NCI-H1417 treated with DMSO at 0.1 percent for 48 hours (cell line): Measurements from ENCODE around the gene FRK.
"Not testable (repeated sequence)": the region's sequence is repeated elsewhere in the genome, so short reads cannot be mapped to it uniquely, and the experiment has no call there.

Source experiments
- DNase-seq: peaks from one replicate; lab custom pipeline; 2025; lab: John Stamatoyannopoulos, UW

The FRK gene

DNA sequence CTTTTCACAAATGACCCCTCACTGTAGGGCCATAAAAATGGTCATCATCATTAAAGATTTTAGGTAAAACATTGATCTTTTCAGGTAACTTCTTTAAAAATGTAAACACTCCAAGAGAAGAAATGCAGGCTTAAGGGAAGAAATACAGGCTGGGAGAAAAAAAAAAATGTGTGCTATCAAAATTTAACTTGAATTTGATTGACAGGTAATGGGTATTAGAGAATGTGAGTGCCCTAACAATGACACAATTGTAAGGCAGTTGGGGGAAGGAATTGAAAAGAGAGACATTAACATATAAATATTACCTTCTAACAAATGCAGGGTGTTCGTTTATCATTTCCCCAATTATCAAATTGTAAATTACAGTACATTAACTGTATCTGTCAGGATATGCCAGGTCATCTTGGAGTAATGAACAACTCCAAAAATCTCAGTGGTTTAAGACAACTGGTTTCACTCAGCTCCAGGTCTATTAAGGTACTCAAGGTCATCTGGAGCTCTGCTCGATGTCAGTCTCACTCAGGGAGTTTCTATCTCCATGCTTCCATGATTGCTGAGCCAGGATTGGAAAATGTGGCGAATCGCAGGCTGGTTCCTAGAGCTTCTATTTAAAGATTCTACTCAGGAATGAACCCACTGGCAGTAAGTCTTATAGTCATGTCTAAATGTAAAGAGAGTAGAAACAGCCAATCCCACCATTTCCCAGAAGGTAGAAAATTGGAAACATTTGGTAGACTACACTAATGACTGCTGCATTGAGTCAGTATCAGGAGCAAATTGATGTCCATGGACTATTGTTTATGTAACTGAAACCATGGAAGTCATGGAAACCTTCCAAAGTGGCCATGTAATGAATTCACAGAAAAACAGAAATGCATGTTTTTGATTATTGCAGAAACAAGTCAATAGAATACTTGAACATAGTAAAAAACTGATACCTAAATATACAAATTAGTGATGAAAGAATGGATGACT lies 55.6 kb downstream of the FRK start:
- no peak for DNase-seq

- no peak for DNase-seq
Observed at GRCh38 chr6:116003668-116004067, 57.0 kb downstream of the FRK start.

- DNase-seq, result no peak
Observed at GRCh38 chr6:116002756-116003155, 57.9 kb downstream of the FRK start.

DNA sequence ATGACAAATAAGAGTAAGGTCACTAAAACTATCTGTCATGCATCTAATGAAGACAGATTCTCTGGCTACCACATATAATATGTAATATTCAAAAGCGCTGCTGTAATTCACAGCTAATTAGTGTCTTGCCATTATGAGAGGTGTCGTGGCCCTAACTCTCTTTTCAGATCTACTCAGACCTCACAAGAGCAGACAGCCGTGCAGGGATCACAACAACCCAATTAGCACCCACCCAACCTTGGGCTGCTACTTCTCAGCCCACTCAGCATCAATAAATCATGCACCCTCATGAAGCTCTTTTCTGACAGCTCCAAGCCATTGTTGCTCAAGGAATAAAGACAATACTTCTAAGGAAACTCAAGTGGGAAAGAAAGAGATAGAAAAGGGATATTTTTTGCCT lies 61.5 kb downstream of the FRK start:
- no peak for DNase-seq

- no peak for DNase-seq
Observed at GRCh38 chr6:115997990-115998585, 62.6 kb downstream of the FRK start.

DNA sequence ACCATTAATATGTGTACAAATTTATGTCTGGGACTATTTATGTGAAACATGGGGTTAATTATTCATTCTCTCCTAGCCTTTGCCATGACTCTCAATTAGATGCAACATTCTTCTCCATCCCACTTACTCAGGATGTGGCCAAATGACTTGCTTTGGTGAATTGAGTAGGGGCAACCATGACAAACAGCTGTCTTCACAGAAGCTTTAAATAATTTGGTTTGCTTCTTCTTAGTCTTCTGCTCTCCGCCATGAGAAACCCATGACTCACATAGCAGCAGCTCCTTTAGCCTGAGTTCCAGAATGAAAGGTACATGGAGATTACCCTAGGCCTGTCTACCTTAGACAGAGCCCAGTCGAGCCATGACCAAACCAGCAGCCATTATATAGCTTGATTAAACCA lies 74.7 kb downstream of the FRK start:
- DNase-seq, result no peak

GRCh38 chr6:115984809-115985208 lies 75.9 kb downstream of the FRK start:
- no peak for DNase-seq

- DNase-seq, result no peak
Observed at GRCh38 chr6:115983998-115984397, 76.7 kb downstream of the FRK start.

DNA sequence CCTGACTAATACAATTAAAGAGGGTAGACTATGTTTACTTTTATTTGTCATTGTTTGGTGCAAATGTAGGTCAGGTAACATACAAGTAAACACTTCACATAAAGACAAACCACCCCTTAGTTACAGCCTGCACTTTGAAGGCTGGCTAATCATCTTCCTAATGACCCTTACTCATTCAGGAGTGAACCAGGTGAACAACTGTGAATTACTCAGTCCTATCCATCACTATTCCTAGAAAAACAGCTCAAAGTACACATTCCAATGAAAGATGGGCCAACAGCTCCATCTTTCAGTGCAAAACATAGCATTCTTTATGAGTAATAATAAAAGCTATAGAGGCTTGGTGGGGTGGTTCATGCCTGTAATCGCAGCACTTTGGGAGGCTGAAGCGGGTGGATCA lies 78.2 kb downstream of the FRK start:
- DNase-seq, result no peak

DNA sequence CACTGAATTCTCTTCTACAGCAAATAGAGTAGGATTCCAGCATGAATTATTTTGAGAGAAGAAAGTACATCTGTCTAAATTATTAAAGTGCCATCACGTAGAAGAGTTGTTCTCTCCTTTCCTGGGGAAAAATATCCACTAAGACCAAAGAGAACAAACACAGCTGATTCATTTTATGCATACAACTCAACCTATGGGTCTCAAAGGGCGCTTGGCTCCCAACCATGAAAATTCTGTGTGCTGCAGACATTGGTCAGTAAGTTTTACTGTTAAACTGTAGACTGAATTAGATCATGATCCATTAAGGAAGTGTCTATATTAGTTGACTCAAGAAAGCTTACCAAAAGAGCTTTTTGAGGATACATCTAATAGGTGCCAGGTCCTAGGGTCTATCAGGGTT lies 83.5 kb downstream of the FRK start:
- no peak for DNase-seq

DNA sequence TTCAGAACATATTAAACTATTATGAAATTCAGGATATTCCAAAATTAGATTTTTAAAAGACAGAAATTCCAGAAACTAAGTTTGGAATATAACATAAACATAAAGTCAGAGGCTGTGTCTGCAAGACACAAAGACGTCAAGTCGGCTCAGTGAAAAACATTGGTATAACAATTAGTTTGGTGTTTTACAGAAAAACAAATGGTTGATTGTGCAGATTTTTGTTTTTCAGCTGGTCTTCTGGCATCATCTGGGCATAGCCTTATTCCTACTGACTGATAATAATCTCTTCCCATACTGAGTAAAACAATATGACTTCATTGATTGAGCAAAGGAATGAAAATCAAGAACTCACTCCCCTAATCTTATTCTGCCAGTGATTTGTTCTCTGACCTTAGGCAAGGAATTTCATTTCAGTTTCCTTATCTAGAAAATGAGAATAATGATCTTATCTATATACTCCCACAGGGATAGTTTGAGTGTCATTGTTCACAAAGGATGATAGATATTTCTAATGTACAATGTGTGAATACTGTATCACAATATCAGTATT lies 84.3 kb downstream of the FRK start:
- DNase-seq, result no peak

GRCh38 chr6:115972679-115973078 lies 88.0 kb downstream of the FRK start:
- no peak for DNase-seq

- DNase-seq, result no peak
Observed at GRCh38 chr6:115971785-115972184, 88.9 kb downstream of the FRK start.

GRCh38 chr6:115969930-115970273 lies 90.8 kb downstream of the FRK start:
- no peak for DNase-seq

DNA sequence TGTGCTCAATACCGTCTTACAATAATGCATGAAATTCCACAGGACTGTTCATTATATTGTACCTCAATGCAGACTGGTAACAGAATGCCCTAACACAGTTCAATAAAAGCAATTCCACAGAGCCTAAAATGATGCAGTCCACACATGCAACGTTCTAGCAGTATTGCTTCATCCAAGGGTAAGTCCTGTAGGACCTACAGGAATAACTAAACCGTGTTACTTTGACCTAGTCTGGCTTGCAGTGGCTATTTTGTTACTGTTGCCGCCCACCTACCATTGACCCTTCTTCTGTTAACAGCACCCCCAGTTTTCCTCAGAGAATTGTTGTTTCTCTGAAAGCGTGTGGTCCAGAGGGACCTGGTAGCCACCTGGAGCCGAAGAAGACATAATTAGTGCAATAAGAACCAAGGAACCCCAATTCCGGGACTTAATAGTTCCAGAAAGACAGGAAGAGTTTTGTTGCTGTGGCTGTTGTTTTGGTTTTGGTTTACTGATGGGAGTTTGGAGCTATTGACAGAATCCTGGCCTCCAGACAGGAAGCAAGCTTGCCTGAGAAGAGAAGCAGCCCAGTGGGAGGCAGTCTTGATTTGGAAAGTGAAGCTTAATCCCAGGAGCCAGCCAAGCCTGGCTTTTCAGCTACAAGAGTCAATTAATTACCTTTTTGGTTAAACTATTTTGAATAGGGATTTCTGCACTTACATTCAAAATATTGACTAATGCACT lies 91.3 kb downstream of the FRK start:
- DNase-seq, result no peak

- not testable (repeated sequence) for DNase-seq
Observed at GRCh38 chr6:115960286-115960685, 100.4 kb downstream of the FRK start.

- DNase-seq, result no peak
Observed at GRCh38 chr6:115958958-115959357, 101.7 kb downstream of the FRK start.

DNA sequence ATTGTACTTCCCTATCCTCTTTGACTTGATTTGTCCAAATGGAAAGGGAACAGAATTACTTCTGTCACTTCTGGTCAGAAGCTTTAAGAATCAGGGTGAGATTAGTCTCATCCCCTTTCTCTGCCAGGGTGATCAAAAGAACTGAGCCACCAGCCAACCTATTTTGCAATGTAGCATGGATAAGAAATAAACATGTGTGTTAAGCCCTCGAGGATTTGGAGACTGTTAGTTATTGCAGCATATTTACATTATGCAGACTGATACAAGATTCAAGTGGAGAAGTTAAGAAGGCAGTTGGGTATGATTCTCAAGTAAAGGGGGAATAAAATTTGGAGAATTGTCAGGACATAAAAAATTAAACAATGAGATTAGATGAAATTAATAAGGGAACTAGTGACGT lies 106.0 kb downstream of the FRK start:
- DNase-seq, result no peak

DNA sequence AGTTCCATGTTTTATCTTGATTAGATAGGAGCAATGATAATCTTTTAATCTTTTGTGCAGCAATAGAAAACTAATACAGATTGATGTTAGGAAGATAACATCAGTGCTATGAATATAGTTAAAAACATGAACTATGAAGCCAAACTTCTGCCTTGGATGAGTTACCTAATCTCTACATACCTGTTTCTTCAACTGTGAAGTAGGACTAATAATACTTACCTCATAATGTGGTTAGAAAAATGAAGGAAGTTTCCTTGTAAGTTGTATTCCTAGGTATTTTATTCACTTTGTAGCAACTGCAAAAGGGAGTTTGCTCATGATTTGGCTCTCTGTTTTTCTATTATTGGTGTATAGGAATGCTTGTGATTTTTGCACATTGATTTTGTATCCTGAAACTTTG lies 111.9 kb downstream of the FRK start:
- no peak for DNase-seq

- DNase-seq, result no peak
Observed at GRCh38 chr6:115947966-115948541, 112.6 kb downstream of the FRK start.

- DNase-seq, result no peak
Observed at GRCh38 chr6:115945812-115946211, 114.9 kb downstream of the FRK start.

GRCh38 chr6:115945306-115945705 lies 115.4 kb downstream of the FRK start:
- no peak for DNase-seq
